Calu3 (cell line): ENCODE results near the gene FOSB. TPM values are rescaled to one million over a fixed set of nuclear protein-coding genes. Genes with fewer than 3 reads are reported as not detected.
A peak's percentile ranks its signal among the peaks of the same experiment; 100 is the strongest.

ENCODE experiments used
- BruUV-seq: library from RNA; stranded (reverse); fragments of 400-500 nt; replicated peaks from 2 replicates; lab custom pipeline; 2021; lab: Mats Ljungman, UMichigan
- CTCF ChIA-PET: fragments of 300-600 bp; sonication (Branson Sonifier 250); formaldehyde crosslinking; loops from one replicate; lab custom pipeline; 2022; ENCODE audit warnings: antibody characterized with exemption; lab: Charles Lee
- DNase-seq: peaks from one replicate; pipeline ENCODE4 v3.0.0; 2022
- H3K27ac Mint-ChIP-seq: one replicate; pipeline ENCODE4 v1.8.0; 2022; ENCODE audit warnings: mixed read lengths; ENCODE audit not compliant: unreplicated experiment
- H3K27me3 Mint-ChIP-seq: one replicate; pipeline ENCODE4 v1.8.0; 2022; ENCODE audit warnings: mixed read lengths; ENCODE audit not compliant: unreplicated experiment
- H3K36me3 Mint-ChIP-seq: one replicate; pipeline ENCODE4 v1.8.0; 2022; ENCODE audit warnings: mild to moderate bottlenecking, moderate library complexity, mixed read lengths; ENCODE audit not compliant: insufficient read depth, unreplicated experiment
- H3K4me1 Mint-ChIP-seq: one replicate; pipeline ENCODE4 v1.8.0; 2022; ENCODE audit warnings: mild to moderate bottlenecking, low read depth, mixed read lengths; ENCODE audit not compliant: unreplicated experiment
- H3K4me3 Mint-ChIP-seq: one replicate; pipeline ENCODE4 v1.8.0; 2022; ENCODE audit warnings: mild to moderate bottlenecking, low read depth, moderate library complexity, mixed read lengths; ENCODE audit not compliant: unreplicated experiment
- H3K9me3 Mint-ChIP-seq: one replicate; pipeline ENCODE4 v1.8.0; 2022; ENCODE audit warnings: low read depth, mixed read lengths; ENCODE audit not compliant: unreplicated experiment
- CTCF ChIP-seq: fragments of 200-600 bp; IDR thresholded peaks from one replicate; pipeline ENCODE4 v1.8.0; 2022; ENCODE audit warnings: antibody characterized with exemption; ENCODE audit not compliant: unreplicated experiment
- intact Hi-C: fragments of 100-400 bp; cut with micrococcal nuclease; formaldehyde crosslinking; loops from one replicate; pipeline ENCODE4 v1.10.0; 2022; ENCODE audit not compliant: unreplicated experiment
- total RNA-seq: library from RNA; stranded (reverse); gene quantifications from 2 replicates; pipeline ENCODE4 v1.2.3, GENCODE V29; 2022

The FOSB gene
- total RNA-seq, 1 experiment from 2014 or later: 23.8 TPM

- CTCF ChIA-PET: interaction anchor here (1.0 to 2.4 kb wide), 4 partner anchors 9 to 37 kb away, joined by 4 to 10 read pairs (median 6); partner anchors contain the start of gene FOSB
- peaks cover 59% of the 10 kb centered on the region for H3K4me1 Mint-ChIP-seq
- TF ChIP-seq CTCF: no peak
Observed at GRCh38 chr19:45448425-45448756, 19.4 kb upstream of the FOSB start.

DNA sequence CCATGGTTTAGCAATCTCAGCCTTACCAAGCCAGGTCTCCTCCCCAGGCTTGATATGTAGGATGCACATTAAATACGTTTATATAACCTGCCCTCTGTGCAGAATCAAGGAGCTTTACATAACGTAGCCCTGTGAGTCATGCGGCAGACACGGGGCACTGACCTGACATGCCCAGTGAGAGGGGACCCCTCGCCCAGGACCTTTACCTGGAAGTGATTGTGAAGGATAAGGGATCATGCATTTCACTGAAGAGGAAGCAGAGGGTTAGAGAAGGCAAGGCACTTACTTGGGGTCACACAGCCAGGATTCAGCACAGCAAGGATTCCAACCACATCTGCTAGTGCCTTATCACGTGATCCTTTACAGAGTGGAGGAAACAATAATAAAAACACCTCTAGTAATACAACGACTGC lies 18.9 kb upstream of the FOSB start:
- CTCF ChIA-PET: interaction anchor here (1.0 to 2.4 kb wide), 4 partner anchors 9 to 36 kb away, joined by 4 to 10 read pairs (median 6); partner anchors contain the start of gene FOSB
- peak; percentile 57 for DNase-seq
- no peaks in the 10 kb centered on the region for H3K27me3 Mint-ChIP-seq
- no TSS peak for BruUV-seq
- TF ChIP-seq CTCF: no peak
- H3K4me3 Mint-ChIP-seq: peak overlapping the region; percentile 40
- intact Hi-C loops: no loop called here
- H3K9me3 Mint-ChIP-seq: no peaks in the 10 kb centered on the region
- peak overlapping the region; percentile 16 for H3K27ac Mint-ChIP-seq
- peaks cover 59% of the 10 kb centered on the region for H3K4me1 Mint-ChIP-seq
- peaks cover 57% of the 10 kb centered on the region for H3K36me3 Mint-ChIP-seq

More at GRCh38 chr19:45448425-45448756, 19.4 kb upstream of the FOSB start:
- no peaks in the 10 kb centered on the region for H3K27me3 Mint-ChIP-seq
- intact Hi-C loops: no loop called here
- DNase-seq: no peak
- peak overlapping the region; percentile 40 for H3K4me3 Mint-ChIP-seq
- H3K36me3 Mint-ChIP-seq: peaks cover 59% of the 10 kb centered on the region
- no peaks in the 10 kb centered on the region for H3K9me3 Mint-ChIP-seq
- no TSS peak for BruUV-seq
- peak overlapping the region; percentile 16 for H3K27ac Mint-ChIP-seq

DNA sequence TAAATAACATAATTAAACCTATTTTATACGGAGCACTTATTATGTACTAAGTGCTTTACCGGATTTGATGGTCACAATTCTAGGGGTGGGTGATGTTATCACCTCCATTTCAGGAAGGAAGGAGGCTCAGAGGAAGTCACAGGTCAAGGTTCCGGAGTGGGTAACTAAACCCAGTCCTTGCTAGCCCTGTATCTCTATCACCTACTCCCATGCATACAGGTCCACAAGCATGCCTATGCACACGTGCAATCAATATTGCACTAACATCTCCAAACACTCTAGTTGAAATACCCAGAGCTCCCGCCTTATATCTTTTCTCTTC lies 17.8 kb upstream of the FOSB start:
- no peak for DNase-seq
- CTCF ChIA-PET: interaction anchor here (1.6 to 2.4 kb wide), 2 partner anchors 11 to 18 kb away, joined by 7 to 10 read pairs; partner anchors contain the start of gene FOSB
- Mint-ChIP-seq H3K27me3 (no peaks in the 10 kb centered on the region), H3K36me3 (peaks cover 50% of the 10 kb centered on the region), H3K4me1 (peaks cover 59% of the 10 kb centered on the region), H3K4me3 (peak overlapping the region; percentile 77), H3K27ac (peak overlapping the region; percentile 96), H3K9me3 (no peaks in the 10 kb centered on the region)
- BruUV-seq: no TSS peak
- intact Hi-C loops: loop anchor here (2.0 kb wide), 1 partner anchor 19 kb away; no protein-coding TSS in a partner anchor
- no peak for TF ChIP-seq CTCF

- peaks cover 63% of the 10 kb centered on the region for H3K4me1 Mint-ChIP-seq
- no peaks in the 10 kb centered on the region for H3K9me3 Mint-ChIP-seq
- peaks cover 52% of the 10 kb centered on the region for H3K36me3 Mint-ChIP-seq
- TSS peak; percentile 94 for BruUV-seq
- no peak for DNase-seq
- intact Hi-C loops: loop anchor here (2.0 kb wide), 1 partner anchor 18 kb away; no protein-coding TSS in a partner anchor
- CTCF ChIA-PET: no interaction called here
- H3K4me3 Mint-ChIP-seq: peak overlapping the region; percentile 77
- H3K27ac Mint-ChIP-seq: peak overlapping the region; percentile 96
- TF ChIP-seq CTCF: no peak
- H3K27me3 Mint-ChIP-seq: no peaks in the 10 kb centered on the region
Observed at GRCh38 chr19:45451131-45451849, 16.5 kb upstream of the FOSB start.
